HL-60 (cell line): ENCODE data around the gene SMARCC2.

Source experiments
- DNase-seq, 2 experiments: peaks; one replicate each; pipeline ENCODE4 v3.0.0-alpha.2; 2010 to 2020; ENCODE audit warnings: low read depth in 1 of 2, low spot score in 1 of 2
- H3K27ac ChIP-seq: fragments of 250-450 bp; sonication (Bioruptor Pico); replicated peaks from 2 replicates; pipeline ENCODE4 v1.5.1; 2020; ENCODE audit warnings: mild to moderate bottlenecking, moderate library complexity
- H3K27me3 ChIP-seq: fragments of 250-450 bp; sonication (Bioruptor Pico); 2 replicates; pipeline ENCODE4 v1.5.1; 2021; ENCODE audit warnings: mild to moderate bottlenecking, moderate library complexity; ENCODE audit not compliant: insufficient read depth, poor library complexity, severe bottlenecking
- H3K4me3 ChIP-seq: replicated peaks from 2 replicates; pipeline ENCODE4 v1.5.1; 2011; ENCODE audit warnings: mild to moderate bottlenecking, control low read depth, low read length; ENCODE audit not compliant: insufficient read depth
- CTCF ChIP-seq: IDR thresholded peaks from one replicate; pipeline ENCODE4 v1.5.1; 2011; ENCODE audit warnings: low read length, control low read depth, inconsistent platforms; ENCODE audit not compliant: insufficient read depth
- GABPA ChIP-seq: IDR thresholded peaks from 2 replicates; pipeline ENCODE4 v1.6.1; 2012; ENCODE audit warnings: low read depth
- POLR2AphosphoS5 ChIP-seq: IDR thresholded peaks from 2 replicates; pipeline ENCODE4 v1.6.1; 2012; ENCODE audit warnings: low read depth
- REST ChIP-seq: IDR thresholded peaks from 2 replicates; pipeline ENCODE4 v1.6.1; 2012; ENCODE audit warnings: low read depth; ENCODE audit not compliant: insufficient replicate concordance
- SPI1 ChIP-seq: IDR thresholded peaks from 2 replicates; pipeline ENCODE4 v1.6.1; 2012; ENCODE audit warnings: low read depth, mild to moderate bottlenecking, borderline replicate concordance

Gene SMARCC2

GRCh38 chr12:56120158-56120846 is 69.0 kb downstream of the SMARCC2 start:
- DNase-seq, result no peak
- Histone ChIP-seq H3K27ac (no peak overlapping the region), H3K4me3 (no peak overlapping the region), H3K27me3 (no peaks in the 10 kb centered on the region)
- TF ChIP-seq GABPA (no peak), CTCF (no peak), REST (no peak), POLR2AphosphoS5 (no peak), SPI1 (no peak)

- peak in 1 of 2 experiments; percentile 86 for DNase-seq
- no peak for TF ChIP-seq REST
- peak; percentile 56 for TF ChIP-seq CTCF
- TF ChIP-seq GABPA, result no peak
- Histone ChIP-seq H3K27ac (peak overlapping the region; percentile 2; the same call in 1 of the 2 replicates), H3K4me3 (peak overlapping the region; percentile 70), H3K27me3 (no peaks in the 10 kb centered on the region)
Measured at GRCh38 chr12:56119361-56119796, 69.9 kb downstream of the SMARCC2 start.

GRCh38 chr12:56118688-56119357 is 70.5 kb downstream of the SMARCC2 start:
- peak overlapping the region; percentile 96 for H3K27ac ChIP-seq
- DNase-seq, result no peak
- peak overlapping the region; percentile 70 for H3K4me3 ChIP-seq
- no peaks in the 10 kb centered on the region for H3K27me3 ChIP-seq
- no peak for TF ChIP-seq CTCF
- no peak for TF ChIP-seq REST
- TF ChIP-seq POLR2AphosphoS5, result no peak
- no peak for TF ChIP-seq GABPA
- TF ChIP-seq SPI1, result no peak
